HG02970 (cell line): ENCODE measurements around the gene SSH3.

ENCODE experiments used
- ATAC-seq: cut with Tn5 transposase; IDR thresholded peaks from one replicate; pipeline ENCODE4 v1.9.1; 2021; ENCODE audit warnings: mild to moderate bottlenecking, moderate library complexity, moderate number of reproducible peaks; ENCODE audit not compliant: unreplicated experiment, low FRiP score

The SSH3 gene

DNA sequence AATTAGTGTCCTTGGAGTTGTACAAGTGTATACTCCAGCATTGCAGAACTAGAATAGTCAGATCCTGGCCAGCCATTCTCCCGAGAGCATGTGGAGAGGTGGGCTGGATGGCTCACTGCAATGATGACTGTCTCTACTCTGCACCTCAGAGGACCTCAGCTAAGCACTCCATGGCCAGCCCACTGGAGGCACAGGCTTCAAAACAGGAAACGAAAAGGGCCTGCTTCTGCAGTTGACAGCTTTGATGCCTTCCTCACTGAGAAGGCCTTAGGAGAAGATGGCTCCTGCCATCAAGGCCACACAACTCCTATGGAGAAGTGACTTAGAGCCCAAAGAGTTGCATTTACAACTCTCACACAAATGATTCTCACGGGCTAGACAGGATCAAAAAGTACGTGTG is 40.9 kb downstream of the SSH3 start:
- no peak for ATAC-seq

DNA sequence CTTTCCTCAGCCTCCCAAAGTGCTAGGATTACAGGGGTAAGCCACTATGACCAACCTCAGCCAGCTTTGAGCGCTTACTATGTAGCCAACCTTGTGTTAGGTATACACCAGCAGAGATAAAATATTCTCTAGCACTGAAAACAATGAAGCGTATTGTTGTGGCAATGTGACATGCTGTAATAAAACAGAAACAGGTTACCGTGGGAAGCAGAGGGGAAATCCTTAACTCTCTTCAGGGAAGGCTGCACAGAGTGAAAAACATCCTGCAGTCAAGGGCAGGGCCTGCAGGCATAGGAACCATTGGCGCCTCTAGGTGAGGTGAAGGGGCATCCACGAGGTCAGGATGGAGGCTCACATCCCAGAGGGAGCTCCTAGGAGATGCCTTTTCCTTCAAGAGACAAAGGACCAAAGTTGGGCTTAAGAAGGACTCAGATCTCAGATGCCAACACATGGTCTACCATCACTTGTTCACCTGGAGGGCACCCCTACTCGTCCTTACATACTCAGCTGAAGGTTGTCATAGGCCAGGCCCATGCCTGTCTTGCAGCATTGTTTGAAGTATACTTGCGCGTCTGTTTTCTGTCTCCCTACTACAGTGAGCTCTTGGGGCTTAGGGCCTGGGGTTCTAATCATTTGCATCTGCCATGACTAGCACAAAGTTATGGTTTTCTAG is 42.1 kb downstream of the SSH3 start:
- no peak for ATAC-seq

DNA sequence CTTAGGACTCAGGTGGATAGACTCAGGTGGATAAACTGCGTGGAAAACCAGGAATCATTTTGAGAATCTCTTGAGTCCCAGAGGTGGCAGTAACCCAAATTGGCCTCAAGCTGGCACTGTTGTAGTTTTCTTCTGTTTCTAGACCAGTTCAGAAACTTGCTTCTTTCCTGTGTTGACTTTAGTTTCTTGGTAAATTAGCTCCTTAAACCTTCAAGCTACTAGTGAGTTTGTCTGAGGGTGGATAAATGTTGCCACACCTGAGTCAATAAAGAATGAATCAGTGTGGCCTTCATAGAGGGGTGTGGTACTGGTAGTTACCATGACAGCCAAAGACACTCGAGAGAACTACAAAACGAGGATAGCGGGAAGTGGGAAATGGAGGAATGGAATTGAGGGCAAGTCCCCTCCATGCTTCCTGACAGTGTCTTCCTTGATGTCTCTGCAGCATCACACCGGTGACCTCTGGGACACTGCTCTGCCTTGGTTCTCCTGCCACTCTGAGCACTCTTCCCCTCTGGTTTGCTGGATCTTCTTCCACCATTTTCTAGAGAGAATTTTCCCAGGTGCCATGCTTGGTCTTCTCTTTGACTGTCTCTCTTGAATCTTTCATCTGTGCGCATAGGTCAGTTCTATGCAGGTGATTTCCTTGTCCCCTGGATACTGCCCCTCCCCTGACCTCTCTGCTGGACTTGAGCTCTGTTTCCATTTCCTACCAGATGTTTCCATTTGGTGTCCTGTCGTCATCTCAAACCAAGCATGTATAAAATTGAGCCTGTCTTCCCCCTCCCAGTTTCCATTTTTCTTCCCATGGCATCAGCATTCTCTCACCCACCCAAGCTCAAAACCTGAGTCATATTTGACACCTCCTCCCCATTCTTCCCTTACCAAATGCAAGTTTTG is 42.8 kb downstream of the SSH3 start:
- ATAC-seq, result no peak

DNA sequence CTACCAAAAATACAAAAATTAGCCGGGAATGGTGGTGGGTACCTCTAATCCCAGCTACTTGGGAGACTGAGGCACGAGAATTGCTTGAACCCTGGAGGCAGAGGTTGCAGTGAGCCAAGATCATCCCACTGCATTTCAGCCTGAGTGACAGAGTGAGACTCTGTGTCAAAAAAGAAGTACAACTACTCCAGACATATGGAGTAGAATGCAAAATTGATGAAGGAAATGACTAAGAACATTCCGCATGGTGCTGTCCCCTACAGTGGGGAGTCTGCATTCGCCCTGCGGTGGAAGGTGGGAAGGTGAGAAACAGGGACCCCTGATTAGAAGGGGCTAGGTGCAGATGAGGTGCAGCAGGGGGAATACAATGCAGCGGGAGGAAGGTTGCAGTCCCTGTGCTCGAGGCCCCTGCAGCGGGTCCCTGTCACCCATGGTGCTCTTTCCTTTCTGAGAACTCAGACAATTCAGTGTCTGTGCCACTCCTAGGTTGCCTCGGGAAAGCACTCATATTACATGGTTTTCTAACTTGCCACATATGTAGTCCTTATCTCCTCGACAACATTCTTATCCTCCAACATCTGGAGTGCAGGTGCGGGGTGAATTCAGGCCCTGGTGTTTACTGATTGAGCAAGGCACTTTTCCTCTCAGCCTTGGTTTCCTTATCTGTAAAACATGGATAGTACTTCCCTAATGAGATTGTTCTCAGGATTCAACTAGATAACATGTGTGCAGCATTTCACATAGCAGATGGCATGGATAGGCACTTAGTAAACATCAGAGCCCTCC is 44.8 kb downstream of the SSH3 start:
- no peak for ATAC-seq

DNA sequence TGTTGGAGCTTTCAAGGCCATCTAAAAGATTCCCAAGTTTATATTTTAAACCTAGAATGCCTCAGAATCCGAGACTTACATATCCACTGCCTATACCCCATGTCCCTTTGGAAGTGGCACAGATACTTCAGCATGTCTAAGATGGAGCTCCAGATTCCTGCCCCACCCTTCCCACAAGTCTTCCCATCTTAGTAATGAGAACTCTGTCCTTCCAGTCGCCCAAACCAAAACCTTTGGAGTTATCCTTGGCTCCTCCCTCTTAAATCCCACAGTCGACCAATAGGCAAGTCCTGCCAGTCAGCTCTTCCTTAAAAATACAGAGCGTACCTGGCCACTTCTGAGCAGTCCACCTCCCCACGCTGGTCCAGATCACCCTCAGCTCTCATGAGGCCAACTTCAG is 45.7 kb downstream of the SSH3 start:
- no peak for ATAC-seq

DNA sequence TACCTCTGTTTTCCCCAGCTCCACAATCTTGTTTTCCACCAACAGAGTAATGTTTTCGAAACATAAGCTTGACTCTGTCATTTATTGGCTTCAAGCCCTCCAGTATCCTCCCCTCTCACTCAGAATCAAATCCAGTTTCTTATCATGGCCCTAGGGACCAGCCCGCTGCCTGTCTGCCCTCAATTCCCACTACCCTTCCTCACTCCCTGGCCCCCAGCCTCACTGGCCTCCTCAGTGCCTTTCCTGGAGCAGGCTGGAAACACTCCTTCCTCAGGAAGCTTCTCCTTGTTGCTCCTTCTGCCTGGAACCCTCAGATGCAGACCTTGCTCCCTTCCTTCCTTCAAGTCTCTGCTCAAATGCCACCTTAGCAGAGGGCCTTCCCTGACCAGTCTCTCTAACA is 46.1 kb downstream of the SSH3 start:
- no peak for ATAC-seq

DNA sequence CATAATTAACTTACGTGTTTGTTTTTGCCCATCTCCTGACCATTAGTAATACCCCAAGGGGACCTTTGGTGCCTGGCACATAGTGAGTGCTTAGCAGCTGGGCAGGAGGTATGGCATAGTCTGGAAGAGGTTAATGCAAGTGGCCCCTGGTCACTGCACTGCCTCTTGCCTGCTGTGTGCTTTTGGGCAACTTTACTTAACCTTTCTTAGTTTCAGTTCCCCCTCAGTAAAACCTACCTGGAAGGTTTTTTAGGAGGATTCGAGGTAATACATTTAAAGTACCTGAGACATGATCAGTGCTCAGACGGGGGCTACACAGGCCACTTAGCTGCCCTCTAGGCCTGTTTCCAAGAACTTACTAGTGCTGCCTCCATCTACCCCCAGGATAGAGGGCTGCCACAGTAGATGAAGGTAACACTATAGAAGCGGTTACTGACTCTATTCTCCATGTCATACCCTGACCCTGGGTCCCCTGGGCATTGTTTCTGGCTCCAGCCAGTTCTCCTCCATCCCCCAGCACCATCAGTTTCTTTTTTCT is 46.7 kb downstream of the SSH3 start:
- ATAC-seq, result no peak

DNA sequence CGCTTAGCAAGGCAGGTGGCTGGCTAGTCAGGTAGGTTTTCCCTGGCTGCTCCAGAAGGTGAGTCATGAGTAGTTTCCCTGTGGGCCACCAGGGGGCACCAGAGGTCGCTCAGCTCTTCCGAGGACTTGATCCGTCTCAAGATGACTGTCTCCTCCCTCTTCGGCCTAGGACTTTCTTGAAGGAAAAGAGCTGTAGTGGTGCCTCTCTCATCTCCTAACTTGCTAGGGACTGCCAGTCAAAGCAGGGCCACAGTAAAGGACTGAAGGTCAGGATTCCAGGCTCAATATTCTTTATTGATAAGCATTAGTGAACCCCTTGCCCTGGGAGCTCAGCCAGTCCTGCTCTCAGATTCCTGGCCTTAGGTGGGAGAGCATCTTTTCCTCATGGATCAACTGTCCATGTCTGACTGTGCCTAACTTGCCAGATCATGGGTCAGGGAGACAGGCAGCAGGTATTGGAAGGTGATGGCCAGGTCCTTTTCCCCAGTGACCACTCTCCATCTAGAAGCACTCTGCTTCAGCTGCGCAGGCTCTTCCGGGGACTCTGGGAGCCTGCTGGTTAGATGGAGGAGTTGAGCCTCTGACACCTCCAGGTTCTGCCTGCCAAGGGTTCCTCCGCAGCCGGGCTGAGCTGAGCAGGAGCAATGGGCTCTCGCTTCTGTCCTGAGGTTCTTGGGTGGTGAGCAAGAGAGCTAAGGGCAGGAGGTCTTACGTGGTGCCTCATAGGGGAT is 48.1 kb downstream of the SSH3 start:
- no peak for ATAC-seq

DNA sequence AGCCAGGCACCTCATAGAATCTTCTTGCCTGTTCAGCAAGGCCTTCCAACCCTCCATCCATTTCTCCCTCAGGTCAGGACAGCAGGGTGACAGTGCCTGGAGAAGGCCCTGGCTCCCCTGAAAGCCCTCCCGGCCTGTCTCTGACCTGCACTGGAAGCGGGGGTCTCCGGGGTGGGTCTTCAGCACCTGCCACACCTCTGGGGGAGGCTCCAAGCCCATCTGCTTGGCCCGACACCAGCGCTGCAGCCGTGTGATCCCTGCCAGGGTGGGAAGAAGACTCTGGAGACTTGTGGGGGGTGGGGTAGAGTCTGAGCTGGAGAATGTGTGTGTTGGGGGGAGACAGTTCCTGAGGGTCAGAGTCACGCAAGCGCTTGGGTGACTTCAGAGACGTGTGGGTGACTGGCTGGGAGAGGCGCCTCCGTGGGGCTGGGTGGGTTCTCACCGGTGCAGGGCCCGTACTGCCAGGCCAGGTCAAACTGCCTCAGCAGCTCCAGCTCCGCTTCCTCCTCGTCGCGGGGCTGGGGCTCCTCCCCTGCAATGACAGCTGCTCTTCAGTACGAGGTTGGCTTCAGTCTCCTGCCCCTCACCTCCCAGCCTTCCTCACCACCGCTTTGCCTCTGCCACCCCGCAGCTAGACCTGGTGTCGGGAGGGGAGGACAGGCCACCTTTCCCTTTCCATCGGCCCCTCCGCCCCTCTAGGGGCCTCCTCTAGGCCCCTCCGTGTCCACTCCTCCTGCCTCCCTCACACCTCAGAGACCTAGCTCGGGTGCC is 49.4 kb downstream of the SSH3 start:
- no peak for ATAC-seq

DNA sequence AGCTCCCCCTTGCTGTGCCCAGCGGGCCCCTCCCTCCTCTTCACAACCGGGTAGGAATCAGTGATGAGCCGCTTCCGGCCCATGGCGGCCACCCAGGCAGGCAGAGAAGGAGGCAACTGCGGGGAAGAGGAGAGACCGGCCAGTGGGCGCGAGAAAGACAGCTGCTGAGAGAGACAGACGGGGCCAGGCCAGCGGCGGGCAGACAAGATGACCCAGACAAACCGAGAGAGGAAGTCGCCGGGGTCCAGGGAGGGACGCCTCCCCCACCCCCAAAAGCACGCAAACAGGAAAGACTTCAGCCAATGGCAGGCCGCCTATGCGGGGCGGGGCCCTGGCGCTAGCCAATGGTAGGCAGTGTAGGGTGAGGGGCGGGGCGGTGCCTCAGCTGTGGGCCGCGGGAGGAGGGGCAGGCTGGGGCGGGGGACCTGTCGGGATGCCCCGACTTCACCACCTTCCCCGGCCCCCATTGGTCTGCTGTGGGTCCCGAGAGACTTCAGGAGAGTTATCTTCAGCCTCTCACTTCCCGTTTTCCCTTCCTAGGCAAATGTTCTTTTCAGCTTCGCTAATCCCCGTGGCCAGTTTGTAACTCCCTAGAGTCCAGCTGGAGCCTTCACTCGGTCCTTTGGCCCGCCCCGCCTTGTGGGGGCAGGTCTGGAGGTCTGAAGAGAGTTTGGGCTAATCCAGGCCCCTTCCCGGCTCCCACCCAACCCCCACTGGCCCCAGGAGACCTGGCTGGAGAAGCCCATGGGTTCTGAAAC is 50.2 kb downstream of the SSH3 start, which contains the start of gene POLD4:
Gene POLD4 (minus strand): TSS at position 230 of the 758 bp plus-strand sequence. CDS start 147 bp downstream, at position 83.
- peak; percentile 71 for ATAC-seq

DNA sequence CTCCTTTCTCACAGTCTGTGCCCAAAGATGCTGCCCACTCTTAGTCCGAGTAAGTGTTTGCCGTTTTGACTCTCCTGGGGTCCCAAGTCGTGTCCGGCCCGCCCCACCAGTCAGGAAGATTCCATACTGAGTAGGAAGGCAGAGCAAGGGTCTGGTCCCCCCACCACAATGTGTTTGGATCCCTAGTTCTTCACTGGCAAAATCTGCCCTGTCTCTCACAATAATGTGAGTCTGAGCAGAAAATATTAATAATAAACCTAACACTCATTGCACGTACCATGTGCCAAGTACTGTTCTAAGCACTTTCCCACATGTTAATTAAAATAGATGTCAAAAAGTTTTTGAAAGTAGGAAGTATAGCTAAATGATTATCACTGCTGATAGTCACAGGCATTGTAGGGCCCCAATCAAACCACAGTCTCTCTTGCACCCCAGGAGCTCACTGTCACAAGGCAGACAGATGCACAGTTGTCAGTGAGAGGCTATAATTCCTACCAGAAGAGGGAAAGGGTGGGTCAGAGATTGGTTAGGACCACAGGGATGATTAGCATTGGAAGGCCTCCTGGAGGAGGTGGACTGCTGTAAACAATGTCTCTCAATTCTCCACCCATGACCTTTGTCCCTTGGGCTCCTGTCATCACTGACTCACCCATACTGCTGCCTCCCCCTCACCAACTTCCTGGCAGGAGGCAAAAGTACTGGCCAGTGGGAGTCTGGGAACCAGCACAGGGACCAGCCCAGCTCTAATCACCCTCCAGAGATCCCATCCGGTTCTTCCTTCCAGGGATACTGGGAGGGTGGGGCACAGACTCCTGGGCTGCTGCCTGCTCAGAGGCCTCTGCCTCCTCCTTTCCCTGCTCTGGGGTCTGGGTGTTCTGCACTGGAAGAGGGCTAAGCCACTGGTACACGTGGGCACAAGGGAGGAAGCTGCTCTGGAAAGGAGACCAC is 51.0 kb downstream of the SSH3 start:
- ATAC-seq, result no peak

DNA sequence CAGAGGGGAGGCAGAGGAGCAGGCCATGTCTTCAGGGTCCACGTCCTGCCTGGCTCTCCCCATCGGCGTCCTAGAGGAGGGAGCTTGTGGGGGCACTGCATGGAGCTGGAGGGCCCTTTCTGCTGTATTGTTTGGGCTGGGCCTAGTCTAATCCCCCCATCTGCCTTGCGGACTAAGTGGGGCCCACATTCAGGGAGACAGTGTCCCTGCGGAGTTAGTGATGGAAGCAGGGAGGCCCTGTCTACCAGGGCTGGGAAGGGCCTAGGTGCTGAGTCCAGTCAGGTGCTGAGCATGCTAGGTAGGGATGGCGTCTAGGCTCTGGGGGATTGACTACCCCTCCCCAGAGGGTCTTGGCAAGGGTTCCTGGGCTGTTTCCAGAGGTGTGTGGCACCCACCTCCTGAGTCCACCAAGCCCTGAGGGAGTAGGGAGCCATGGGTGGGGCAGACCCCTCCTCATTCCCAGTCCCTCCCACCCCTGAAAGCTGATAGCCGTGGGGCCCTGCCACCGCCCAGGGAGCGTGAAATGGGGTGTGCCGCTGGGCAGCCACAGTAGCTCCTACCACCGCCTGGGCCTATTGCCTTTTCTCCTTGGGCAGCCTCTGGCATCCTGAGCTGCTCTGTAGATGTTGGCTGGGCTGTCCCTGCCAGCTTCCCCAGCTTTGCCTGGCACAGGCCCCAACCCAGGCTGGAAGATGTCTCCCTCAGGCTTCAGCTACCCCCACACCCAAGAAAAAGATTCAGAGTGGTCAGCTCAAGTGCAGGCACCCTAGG is 51.9 kb downstream of the SSH3 start:
- ATAC-seq, result no peak

DNA sequence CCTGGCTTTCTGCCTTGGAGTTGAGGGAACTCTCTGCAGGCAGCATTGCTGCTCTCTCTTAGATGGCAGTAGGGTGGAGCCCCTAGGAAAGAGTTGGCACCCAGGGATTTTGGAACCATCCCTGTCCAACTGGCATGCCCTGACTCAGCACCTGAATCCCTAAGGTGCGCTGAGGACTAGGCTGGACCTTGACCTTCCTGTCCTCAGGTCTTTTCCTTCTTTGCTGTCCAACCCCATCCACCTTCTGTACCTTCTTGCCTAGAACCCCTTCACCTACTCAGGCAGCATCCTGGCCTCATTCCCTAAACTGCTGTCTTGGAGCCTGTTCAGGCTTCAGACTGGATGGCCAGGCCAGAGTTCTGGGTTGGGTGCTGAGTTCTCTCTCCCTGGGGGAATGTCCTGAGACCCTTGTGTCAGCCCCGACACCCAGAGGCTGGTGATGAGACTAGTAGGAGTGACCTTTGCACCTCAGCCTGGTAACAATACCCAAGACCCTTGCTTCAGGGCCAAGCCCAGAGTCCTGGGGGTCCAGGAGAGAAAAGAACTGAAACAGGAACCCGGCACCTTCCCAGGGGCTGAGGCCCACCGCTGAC is 52.6 kb downstream of the SSH3 start:
- no peak for ATAC-seq

DNA sequence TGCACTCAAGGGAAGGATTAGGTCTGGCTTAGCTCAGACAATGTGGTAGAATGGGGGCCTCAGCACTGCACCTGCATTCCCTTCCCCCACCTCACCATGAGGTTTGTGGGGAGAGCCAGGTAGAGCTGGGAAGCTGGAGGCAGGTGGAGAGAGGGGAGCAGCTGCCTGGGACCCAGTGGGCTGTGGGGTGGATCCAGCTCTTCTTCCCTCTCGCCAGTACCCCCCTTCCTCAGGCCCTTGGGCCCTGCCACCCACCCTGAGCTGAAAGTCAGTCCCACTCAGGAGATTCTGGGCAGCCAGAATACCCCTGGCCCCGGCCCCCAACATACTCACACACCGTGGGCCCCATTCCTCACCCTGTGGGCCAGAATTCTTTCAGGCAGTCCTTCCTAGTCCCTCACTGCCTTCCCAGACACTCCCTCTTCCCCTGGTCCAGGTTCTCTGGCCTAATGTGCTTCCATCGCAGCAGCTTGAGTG is 53.1 kb downstream of the SSH3 start:
- ATAC-seq, result no peak

DNA sequence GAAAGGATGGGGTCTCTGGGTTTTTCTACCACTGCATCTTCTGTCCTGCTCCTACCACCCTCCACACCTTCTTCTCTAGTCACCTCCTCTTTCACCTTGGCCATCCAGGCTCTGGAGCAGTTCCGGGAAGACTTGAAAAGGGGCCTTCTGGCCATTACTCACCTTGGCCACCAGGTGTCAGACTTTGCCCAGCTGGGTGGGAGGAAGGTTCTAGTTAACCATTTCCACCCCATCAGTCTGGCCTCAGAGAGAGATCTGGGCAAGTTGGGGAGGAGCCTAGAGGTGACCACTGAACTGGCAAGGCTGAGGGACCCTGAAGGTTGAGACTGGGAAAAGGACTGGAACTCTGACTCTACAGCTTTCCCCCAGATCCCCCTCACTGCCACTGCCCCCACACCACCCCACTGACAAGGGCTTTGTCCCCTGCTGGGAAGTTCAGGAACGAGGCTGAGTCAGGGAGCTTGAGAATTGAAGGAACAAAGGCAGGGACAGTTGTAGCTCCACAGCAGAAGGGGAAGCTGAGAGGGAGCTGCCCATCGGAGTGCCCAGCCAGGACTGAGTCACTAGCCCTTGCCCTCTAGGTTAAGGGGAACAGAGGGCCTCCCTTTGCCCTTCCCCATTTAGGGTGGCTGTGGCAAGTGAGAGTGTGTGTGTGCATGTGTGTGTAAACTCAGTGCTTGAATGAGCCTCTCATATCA is 53.7 kb downstream of the SSH3 start:
- ATAC-seq, result no peak
